Measurements from ENCODE around the gene FDPS.
"Not testable (repeated sequence)": the region's sequence is repeated elsewhere in the genome, so short reads cannot be mapped to it uniquely, and the experiment has no call there.

Gene FDPS

GRCh38 chr1:155318082-155318481, 9.4 kb downstream of the FDPS start:
- no peak for DNase-seq (ENCODE audit: low read depth in 2 of 2, low spot score in 1 of 2)

DNA sequence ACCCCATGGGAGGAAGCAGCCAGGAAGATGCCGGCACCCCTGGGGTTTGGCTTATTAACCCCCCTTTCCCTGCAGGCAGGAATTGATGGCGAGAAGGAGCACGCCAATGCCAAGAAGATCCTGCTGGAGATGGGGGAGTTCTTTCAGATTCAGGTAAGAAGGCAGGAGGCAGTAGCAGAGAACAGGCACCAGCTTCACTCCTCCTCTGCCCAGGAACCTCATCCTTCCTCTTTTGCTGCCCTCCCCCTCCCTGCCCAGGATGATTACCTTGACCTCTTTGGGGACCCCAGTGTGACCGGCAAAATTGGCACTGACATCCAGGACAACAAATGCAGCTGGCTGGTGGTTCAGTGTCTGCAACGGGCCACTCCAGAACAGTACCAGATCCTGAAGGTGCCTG, 10.9 kb downstream of the FDPS start:
- no peak for DNase-seq (ENCODE audit: low read depth in 2 of 2, low spot score in 1 of 2)

GRCh38 chr1:155320252-155320651, 11.6 kb downstream of the FDPS start:
- DNase-seq (ENCODE audit: low read depth in 2 of 2, low spot score in 1 of 2): no peak

- peak in 1 of 2 donors; percentile 42 for DNase-seq (ENCODE audit: low read depth in 2 of 2, low spot score in 1 of 2)
These were observed 12.3 kb downstream of the FDPS start, which contains the start of gene RUSC1 for GRCh38 chr1:155320661-155321617. TSS of gene RUSC1 (plus strand) at chr1:155320894. CDS start at chr1:155321774, 880 bp downstream.

- no peak for DNase-seq (ENCODE audit: low read depth in 2 of 2, low spot score in 1 of 2)
These were observed 13.2 kb downstream of the FDPS start for GRCh38 chr1:155321639-155322503.

GRCh38 chr1:155322571-155322952, 13.9 kb downstream of the FDPS start:
- DNase-seq (ENCODE audit: low read depth in 2 of 2, low spot score in 1 of 2): no peak

- DNase-seq (ENCODE audit: low read depth in 2 of 2, low spot score in 1 of 2): peak; percentile 76 to 77
These were observed 14.5 kb downstream of the FDPS start for GRCh38 chr1:155322953-155323728.

- peak in 1 of 2 donors; percentile 72 for DNase-seq (ENCODE audit: low read depth in 2 of 2, low spot score in 1 of 2)
These were observed 15.0 kb downstream of the FDPS start for GRCh38 chr1:155323729-155324036.

DNA sequence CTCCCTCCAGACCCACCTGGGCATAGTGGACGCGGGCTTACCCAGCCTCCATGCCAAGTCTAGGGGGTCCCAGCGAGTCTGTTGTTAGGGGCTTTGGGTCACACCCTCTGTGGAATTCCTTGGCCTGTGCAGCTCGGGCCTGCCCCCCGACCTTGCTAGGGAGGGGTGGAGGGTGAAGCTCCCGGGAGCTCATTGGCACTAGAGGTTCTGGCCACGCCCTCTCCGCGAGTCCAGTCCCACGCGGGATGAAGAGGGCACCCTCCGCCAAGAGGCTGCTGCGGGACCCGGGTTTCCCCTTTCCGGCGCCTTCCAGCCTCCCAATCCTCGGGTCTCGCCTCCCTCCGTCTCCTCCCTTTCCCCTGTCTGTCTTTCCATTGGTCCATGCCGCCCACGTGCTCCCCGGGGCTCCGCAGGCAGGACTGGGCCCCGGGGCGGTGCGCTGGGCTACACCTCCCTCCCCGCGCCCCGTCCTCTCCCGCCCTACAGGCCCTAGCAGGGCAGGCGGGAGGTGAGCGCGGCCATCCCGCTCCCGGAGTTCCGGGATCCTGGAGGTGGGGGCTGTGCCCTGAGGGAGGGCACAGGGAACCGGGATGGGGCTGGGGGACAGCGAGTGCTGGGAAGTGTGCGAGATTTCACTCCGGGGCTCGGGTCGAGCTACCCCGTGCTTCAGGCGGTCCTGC, 15.5 kb downstream of the FDPS start:
- DNase-seq (ENCODE audit: low read depth in 2 of 2, low spot score in 1 of 2): peak; percentile 61 to 69

GRCh38 chr1:155324717-155325602, 16.3 kb downstream of the FDPS start:
- no peak for DNase-seq (ENCODE audit: low read depth in 2 of 2, low spot score in 1 of 2)

DNA sequence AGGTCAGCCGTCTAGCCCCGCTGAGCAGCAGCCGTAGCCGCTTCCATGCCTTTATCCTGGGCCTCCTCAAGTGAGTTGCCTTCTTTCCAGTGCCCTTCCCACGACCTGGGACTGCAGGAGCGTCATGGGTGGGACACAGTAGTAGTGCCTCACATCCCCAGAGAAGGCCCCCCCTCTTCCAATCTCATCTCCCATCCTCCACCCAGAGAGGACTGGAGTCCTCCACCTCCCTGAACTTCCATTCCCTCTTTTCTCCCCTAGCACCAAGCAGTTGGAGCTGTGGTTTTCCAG, 16.9 kb downstream of the FDPS start:
- no peak for DNase-seq (ENCODE audit: low read depth in 2 of 2, low spot score in 1 of 2)

- no peak for DNase-seq (ENCODE audit: low read depth in 2 of 2, low spot score in 1 of 2)
These were observed 17.4 kb downstream of the FDPS start for GRCh38 chr1:155326020-155326526.

DNA sequence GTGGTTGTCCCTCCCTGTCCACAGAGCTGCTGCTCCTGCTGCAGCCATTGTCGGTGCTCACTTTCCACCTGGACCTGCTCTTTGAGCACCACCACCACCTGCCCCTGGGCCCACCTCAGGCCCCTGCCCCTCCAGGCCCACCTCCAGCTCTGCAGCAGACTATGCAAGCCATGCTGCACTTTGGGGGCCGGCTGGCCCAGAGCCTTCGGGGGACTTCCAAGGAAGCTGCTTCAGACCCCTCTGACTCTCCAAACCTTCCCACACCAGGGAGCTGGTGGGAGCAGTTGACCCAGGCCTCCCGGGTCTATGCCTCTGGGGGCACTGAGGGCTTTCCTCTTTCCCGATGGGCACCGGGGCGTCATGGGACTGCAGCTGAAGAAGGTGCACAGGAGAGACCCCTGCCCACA, 18.0 kb downstream of the FDPS start:
- DNase-seq (ENCODE audit: low read depth in 2 of 2, low spot score in 1 of 2): no peak

DNA sequence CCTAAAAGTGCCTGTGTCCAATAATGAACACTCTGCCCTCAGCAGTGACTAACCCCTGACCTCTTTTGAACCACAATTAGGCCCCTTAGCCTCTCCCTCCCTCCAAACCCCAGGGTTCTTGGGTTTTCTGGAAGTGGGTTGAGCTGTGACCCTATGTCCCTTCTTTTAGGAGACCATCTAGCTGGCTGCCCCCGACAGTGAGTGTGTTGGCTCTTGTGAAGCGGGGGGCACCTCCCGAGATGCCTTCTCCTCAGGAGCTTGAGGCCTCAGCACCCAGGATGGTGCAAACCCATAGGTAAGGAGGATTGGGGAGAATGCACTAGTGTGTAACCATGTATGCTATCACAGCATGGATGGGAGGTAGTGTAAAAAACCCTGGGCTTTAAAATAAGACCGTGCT, 19.3 kb downstream of the FDPS start:
- DNase-seq (ENCODE audit: low read depth in 2 of 2, low spot score in 1 of 2): no peak

GRCh38 chr1:155328856-155329255, 20.2 kb downstream of the FDPS start:
- DNase-seq (ENCODE audit: low read depth in 2 of 2, low spot score in 1 of 2): not testable (repeated sequence)

DNA sequence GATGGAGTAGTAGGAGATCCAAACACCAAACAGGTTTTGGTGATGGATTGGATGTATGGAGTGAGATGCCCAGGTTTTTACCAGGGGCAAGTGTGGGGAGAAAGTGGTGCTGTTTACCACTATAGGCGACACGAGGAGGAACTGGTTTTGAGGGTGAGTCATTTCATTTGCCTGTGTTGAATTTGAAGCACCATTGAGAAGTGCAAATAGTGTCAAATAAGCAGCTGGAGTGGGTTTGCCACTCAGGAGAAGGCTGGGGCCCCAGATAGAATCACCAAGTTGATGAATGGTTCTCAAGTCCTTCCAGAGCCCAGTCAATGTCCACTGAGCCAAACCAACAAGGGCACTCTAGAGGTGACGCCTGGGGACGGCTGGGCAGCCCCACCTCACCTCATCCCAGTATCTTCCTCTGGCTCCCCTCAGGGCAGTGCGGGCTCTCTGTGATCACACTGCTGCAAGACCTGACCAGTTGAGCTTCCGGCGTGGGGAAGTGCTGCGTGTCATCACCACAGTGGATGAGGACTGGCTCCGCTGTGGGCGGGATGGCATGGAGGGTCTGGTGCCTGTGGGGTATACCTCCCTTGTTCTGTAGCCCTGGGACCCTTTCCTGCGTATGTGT, 21.4 kb downstream of the FDPS start:
- DNase-seq (ENCODE audit: low read depth in 2 of 2, low spot score in 1 of 2): no peak

DNA sequence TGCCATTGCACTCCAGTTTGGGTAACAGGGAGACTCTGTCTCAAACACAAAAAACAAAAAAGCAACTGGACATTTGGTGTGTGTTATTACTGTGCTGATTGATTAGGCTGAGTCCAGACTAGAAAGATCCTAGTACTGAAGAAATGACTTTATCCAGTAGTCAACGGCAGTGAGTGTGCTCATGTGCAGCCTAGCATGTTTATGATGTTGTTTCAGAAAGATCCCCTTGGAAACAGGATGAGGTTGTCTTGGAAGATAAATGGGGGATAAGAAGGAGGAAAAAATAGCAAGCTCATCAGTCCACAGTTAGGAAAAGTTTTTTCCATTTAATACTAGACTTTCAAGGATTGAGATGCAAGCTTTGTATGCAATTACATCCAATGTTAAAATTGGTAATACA, 26.3 kb downstream of the FDPS start:
- no peak for DNase-seq (ENCODE audit: low read depth in 2 of 2, low spot score in 1 of 2)

DNA sequence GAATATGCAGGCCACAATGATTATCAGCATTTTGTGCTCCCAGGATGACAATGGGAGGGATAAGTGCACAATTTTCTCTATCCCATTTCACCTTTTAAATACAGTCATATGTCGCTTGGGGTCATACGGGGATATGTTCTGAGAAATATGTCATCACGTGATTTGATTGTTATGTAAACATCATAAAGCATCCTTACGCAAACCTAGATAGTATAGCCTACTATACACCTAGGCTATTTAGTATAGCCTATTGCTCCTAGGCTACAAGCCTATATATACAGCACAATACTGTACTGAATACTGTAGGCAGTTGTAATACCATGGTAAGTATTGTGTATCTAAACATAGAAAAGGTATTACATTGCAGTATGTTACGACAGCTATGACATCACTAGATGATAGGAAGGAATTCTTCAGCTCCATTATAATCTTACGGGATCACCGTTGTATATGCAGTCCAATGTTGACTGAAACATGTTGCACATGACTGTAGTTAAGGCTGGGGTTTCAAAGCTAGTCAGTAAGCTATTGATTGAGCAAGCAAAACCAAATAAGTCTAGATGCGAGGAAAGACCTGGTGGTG, 30.9 kb downstream of the FDPS start:
- no peak for DNase-seq (ENCODE audit: low read depth in 2 of 2, low spot score in 1 of 2)

DNA sequence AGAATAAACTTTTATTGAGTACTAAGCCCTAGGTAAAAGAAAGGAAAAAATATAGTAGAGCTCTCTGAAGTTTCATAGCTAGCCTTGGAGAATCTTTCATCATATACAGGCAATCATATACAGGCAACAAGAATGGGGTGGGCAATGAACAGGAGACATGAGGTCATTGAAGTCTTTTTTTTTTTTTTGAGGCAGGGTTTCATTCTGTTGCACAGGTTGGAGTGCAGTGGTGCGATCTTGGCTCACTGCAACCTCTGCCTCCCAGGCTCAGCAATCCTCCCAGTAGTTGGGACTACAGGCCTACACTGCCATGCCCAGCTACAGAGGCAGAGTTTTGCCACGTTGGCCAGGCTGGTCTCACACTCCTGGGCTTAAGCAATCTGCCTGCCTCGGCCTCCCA, 34.2 kb downstream of the FDPS start:
- no peak for DNase-seq (ENCODE audit: low read depth in 2 of 2, low spot score in 1 of 2)

Measured in stimulated activated CD8-positive, alpha-beta memory T cell treated with anti-CD3 and anti-CD28 coated beads, Interleukin-4, amount 100 ng/mL, for 1 hour (primary cell).